ENCODE results near the gene EIF4E.
A peak's percentile ranks its signal among the peaks of the same experiment; 100 is the strongest.
"Not testable (repeated sequence)": the region's sequence is repeated elsewhere in the genome, so short reads cannot be mapped to it uniquely, and the experiment has no call there.

Gene EIF4E

DNA sequence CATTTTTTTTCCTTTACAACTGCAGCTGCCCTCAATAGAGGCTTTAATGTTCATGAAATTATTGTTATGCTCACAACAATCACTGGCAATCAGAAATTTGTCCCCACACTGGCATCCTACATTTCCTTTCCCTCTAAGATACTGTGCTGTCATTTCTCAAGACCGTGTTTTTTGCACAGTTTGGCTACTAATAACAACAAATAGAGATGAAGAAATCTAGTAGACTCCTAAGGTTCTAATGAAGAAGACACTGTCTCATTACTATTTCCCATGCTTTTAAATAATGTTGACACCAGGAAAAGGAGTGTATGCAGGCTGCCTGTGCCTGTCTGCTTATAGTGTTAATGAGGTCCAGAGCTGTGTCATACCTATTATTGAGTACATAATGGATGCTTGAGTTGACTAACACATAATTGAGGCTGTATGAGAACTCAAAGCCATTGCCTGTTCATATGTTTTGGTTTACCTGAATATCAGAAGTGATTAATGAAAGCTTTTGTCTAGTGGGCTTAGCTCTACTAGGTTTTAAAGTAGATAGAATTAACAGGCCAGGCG, 1.5 kb upstream of the EIF4E start:
- DNase-seq, result no peak

DNA sequence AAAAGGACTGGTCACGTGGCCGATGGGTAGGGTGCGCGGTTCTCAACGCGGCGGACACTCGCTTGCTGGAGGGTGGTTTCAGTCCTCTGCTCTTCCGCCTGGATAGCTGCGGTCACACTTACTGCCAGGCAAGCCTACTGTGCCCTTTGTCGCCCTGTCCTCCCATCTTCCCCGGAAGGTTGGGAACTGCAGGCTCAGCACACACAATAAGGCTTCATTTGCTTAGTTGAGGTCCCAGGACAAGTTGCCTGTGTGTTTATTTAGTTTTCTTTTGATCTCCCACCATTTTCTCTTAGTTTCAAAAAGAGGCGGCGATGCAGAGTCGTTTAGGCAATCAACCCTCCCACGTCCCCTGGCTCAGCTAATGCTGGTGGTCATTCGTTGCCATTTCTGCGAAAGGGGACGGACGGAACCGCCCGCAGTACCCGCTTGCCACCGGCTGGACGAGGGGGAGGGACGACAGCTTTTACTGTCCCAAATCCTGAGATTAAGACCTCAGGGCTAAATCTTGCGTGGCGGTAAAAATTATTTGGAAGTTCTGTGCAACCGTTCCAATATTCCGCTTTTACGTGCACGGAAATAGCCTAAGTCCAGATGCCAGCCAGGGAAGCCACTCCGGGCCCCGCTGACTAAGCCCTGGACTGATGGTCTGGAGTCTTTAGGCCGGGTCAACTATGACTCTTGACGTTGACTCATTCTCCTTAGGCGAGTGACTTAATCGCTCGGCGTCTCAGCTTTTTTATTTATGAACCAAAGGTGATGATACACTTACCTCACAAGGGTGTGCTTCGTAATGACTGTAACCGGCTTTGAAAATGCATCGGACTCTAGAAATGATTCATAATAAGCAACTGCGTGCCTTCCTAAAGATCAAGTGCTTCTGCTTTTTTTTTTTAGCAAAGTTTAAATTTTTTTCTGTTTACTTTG, 671 bp upstream of the EIF4E start:
- DNase-seq, result peak; percentile 81

DNA sequence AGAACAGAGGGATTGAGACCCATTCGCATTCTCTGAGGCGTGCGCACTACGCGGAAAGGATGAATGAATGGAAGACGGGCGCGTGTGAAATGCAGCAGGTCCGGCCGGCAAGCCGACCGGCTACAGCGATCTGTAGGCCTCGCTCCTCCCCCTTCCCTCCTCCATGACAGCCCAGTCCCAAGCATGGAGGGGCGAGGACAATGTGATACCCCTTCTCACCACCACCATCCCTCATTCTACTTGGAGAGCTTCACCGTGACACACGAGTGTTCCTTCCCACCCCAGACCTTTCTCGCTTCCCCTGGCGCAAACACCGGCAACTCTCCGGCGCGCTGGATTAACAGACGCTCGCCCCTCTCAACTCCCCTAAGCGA, 815 bp downstream of the EIF4E start:
- DNase-seq, result peak; percentile 88

DNA sequence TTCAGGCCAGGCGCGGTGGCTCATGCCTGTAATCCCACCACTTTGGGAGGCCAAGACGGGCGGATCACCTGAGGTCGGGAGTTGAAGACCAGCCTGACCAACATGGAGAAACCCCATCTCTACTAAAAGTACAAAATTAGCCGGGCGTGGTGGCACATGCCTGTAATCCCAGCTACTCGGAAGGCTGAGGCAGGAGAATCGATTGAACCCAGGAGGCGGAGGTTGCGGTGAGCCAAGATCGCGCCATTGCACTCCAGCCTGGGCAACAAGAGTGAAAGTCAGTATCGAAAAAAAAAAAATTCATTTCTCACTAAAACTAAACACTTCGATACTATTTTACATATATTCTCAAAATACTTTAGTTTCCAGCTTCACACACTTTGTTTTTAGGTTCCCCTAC, 2.7 kb downstream of the EIF4E start:
- not testable (repeated sequence) for DNase-seq

DNA sequence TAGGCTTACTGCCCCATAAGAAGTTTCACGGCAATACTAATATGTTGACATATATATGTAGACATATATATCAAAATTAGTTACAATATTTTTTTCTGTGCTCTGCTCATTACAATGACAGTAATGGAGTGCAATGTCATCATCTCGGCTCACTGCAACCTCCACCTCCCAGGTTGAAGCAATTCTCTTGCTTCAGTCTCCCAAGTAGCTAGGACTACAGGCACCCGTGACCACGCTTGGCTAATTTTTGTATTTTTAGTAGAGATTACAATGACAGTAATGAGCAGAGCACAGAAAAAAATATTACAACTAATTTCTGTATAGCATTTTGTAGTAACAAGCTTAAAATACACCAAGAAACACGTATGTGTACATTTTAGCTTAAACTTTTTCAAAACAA, 7.6 kb downstream of the EIF4E start:
- DNase-seq, result no peak

DNA sequence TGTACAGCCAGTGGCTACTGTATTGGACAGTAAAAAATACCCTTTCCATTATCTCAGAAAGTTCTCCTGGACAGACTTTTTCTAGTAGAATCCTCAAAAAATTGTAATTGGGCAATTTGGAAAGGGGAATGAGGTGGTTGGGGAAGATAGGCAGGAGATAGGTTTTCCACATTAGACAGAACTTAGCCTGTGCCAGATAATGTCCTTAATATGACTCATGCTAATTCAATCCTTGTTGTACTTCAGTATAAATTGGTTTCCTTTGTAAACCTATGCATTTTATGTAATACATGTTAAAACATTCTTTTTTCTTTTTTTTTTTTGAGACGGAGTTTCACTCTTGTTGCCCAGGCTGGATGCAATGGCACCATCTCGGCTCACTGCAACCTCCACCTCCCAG, 8.9 kb downstream of the EIF4E start:
- no peak for DNase-seq

DNA sequence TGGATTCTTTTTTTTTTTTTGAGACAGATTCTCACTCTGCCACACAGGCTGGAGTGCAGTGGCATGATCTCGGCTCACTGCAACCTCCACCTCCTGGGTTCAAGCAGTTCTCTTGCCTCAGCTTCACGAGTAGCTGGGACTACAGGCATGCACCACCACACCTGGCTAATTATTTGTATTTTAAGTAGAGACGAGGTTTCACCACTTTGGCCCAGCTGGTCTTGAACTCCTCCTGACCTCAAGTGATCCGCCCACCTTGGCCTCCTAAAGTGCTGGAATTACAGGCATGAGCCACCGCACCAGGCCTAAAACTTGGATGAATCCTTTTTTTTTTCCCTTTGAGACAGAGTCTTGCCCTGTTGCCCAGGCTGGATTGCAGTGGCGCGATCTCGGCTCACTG, 18.2 kb downstream of the EIF4E start:
- DNase-seq, result not testable (repeated sequence)

DNA sequence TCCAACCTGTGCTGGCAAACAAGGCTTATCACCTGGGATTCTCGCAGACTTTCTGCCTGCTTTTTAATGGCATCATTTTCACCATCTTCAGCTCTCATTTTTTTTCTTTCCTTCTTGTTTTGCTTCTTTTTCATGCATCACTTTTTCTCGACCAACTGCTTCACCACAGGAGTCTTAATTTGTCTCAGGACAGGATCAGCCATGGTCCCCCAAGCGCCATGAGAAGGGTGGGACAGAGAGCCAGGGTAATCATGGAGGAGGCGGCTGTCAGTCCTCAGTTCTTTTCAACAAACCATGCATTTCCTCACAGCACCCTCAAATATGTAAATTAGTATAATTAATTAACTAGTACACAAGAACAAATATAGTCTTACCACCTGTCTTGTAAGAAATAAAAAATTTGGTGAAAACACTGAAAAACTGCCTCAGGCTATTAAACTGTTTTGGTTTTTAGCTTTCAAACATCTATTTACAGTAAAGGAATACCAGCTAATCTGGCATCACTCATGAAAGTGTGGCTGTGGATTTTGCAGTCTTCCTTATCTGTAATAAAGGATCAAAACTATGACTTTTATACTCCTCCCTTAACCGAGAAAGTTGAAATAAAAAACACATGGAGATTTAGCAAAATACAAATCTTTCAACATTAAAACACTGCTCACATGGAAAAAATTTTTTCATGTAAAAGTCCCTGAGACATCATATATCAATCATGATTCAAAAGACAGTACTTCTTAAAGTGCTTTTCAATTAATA, 19.1 kb downstream of the EIF4E start:
- DNase-seq, result no peak

DNA sequence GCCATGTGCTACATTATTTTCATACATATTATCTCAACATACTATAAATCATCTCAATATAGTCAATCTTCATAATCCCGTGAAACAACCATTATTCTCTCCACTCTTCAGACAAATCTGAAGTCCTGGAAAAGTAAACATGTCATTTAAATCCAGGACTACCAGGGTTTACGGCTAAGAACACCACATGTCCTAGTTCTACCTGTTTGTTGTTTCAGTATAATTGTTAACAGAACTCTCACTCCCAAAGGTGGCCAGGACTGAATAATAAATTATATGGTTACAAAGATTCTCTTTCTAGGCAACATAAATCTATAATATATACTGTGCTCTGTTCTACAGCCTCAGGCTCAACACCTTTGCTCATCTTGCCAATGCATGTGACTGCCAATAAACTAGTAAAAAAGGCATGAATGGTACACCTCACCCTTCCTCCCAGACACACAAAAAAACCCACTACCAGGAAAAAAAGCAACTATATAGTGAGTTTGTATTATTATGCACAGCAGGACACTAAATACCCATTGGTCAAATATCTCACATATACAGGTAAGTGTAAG, 20.1 kb downstream of the EIF4E start:
- no peak for DNase-seq

DNA sequence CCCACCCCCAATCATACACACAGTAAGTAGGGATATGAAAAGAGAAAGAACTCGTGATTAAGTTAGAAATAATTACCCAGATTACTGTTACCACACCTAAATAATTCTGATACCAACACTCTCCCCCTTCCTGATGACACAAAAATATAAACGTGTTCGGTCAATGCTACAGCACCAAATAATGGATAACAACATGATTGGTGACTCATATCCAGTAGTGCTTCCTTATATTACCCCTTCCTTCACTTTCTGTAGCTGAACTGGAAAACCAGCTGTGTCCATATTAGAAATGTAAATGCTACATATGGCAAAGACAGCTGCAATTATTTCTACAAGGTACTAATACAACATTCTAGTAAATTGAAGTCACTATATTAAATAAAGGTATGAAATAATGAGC, 20.8 kb downstream of the EIF4E start:
- no peak for DNase-seq

DNA sequence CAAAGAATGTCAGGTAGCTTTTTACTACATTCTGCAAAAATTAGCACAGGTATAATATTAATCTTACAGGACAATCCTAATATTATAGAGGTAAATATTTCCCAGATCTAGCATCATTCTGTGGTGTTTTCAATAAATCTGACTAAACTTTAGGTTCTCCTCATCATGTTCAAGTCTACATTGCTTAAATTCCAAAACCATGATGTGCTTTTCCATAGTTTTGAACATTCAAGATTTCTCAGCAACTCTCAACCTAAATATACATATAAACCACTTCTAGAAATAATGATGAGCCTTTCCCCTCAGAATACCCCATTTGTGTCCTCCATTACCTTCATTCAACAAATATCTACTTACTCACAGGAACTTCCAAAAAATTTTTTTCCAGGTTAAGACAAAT, 23.1 kb downstream of the EIF4E start:
- DNase-seq, result no peak

DNA sequence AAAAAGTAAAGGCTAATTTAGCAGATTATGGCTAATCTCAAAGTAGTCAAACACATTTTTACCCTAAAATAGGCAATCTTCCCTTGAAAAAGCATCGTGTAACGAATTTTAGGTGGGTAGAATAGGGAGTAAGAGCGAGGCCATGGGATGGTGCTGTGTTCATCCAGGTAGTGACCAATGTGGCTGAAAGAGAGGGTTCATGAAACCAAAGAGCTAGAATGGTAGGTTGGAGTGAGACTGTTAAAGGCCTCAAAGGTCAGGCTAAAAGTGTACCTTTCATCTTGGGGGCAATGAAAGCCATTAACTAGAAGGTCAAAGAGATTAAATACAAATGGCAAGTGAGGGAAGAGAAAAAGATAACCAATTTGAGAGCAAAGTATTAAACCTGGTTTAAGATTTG, 23.6 kb downstream of the EIF4E start:
- DNase-seq, result no peak

DNA sequence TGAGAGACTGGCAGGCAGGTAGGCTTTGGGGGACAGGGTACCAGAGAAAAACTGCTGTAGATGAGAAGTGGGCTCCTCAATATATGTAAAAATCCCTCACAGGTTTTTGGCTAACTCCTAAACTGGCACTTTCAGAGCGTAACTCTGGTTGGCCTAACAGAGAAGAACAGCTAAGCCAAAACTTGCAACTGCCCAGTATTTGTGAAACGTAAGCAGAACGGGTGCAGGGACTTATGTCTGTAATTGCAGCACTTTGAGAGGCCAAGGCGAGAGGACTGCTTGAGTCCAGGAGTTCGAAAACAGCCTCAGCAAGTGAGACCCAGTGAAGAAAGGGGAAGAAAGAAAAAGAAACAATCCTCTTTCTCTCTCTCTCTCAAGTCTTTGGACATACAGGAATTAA, 25.0 kb downstream of the EIF4E start:
- DNase-seq, result no peak

DNA sequence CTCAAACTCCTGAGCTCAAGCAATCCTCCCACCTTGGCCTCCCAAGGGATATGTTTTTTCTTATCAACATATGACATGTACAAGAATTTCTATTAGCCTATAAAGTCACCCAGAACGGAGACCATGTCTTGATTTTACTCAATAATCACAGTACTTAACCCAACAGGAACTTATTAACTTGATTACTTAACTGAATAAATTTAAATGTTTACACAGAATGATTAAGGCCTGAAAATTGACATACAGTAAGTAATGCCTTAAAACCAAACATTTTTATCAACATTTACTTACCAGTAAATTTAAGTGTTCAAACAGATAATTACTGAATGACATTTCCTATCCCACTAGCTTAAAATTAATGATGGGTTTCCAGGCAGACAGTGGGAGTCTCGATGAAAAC, 25.4 kb downstream of the EIF4E start:
- DNase-seq, result no peak

DNA sequence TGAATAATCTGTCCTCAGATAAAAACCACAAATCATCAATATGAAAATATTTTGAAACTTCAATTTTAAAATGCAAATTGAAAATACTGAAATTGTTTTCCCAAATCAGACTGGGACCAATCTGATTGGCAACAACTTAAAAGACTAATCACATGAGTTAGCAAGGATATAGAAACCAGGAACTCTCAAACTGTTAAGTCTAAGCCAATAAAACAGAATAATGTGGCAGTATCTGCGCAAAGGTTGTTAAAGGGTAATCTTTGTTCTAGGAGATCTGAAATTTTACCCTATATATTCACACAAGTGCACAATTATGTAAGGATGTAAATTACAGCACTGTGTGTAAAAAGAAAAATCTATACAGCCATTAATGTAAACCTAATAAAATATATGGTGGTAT, 29.7 kb downstream of the EIF4E start:
- DNase-seq, result no peak

DNA sequence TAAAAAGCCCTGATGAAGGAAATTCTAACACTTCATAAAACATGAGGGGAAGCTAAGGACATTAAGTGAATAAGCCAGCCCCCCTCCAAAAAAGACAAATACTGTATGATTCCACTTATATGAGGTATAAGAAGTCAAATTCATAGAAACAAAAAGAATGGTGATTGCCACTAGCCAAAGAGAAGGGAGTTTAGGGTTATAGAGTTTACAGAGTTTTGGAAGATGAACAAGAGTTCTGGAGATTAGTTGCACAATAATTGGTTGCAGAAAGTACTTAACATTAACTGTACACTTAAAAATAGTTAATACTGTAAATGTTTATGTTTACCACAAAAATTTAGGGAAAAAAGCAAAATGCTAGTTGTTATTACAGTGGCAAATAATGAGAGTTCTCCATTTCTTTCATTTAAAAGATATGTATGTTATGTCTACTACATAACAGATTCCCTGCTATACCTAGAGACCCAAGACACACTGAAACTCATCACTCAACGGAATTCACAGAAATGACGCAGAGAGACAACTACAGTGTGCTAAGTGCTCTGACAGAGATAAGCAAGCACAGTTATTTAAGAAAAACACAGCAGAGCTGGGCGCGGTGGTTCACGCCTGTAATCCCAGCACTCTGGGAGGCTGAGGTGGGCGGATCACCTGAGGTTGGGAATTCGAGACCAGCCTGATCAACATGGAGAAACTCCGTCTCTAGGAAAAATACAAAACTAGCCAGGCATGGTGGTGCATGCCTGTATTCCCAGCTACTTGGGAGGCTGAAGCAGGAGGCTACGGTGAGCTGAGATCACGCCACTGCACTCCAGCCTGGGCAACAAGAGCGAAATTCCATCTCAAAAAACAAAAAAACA, 37.2 kb downstream of the EIF4E start:
- no peak for DNase-seq

DNA sequence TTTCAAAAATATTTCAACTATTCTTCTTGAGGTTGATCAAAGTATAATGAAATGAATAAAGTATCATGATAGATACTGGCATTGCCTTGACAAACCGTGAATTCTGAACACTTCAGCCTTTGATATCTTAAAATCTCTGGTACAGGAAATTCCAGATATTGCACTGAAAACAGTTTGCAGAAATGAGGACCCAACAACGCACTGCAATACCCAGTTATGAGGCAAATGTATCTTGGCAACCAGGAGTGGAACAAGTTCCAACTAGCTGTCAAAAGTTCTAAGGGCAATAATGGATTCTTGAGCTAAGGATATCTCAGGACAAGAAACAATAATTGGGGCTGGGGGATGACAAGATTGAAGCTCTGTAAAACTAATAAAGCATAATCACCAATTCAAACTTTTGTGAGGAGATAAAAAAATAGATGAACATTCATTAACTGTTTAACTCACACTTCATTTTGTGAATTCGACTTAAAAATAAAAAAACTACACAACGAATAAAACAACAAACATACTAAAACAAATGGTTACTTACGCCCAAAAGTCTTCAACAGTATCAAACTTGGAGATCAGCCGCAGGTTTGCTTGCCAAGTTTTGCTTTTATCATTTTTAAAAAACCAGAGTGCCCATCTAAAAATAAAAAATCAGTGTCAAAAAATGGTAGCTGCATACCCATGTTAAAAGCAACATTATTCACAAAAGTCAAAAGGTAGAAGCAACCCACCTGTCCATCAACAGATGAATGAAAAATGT, 38.1 kb downstream of the EIF4E start:
- DNase-seq, result no peak

DNA sequence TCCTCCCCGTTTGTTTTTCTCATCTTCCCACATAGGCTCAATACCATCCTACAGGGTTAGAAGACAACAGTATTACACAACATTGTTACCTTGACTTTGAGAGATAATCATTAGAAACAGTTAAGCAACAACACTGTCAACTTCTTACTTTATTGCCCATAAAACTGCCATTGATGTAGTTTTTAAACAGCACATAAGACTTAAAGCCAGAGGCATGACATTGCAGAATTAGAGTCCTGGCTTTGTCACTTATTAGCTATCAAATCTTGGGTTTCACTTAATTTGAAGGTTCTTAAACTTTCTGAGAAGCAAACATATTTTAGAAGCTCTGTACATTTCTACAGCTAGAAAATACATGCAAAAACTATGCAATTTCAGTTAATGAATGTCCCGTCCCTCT, 41.8 kb downstream of the EIF4E start:
- no peak for DNase-seq

DNA sequence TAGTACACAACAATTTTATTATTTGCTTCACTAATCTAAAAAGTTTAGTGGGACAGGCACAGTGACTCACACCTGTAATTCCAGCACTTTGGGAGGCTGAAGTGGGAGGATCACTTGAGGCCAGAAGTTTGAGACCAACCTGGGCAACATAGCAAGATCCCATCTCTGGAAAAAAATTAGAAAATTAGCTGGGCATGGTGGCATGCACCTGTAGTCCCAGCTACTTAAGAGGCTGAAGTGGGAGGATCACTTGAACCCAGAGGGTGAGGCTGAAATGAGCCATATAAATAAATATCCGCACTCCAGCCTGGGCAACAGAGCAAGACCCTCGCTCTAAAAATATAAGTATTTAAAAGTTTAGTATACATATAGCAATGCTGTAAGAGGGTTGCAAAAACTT, 42.6 kb downstream of the EIF4E start:
- DNase-seq, result not testable (repeated sequence)

DNA sequence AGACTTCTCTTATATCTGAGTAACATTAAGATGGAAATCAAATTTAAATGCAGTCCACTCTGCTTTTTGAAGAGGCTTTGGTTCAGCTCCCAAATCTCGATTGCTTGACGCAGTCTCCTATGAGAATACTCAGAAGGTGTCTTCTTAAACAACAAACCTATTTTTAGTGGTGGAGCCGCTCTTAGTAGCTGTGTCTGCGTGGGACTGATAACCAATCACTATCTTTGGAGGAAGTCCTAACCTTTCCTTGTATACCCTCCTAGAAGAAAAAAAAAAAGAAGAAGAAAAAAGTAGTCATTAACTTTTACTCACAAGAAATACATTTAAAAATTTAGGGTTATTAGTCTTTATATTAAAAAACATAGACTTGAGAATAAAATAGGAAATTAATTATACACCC, 48.0 kb downstream of the EIF4E start:
- DNase-seq, result not testable (repeated sequence)

DNA sequence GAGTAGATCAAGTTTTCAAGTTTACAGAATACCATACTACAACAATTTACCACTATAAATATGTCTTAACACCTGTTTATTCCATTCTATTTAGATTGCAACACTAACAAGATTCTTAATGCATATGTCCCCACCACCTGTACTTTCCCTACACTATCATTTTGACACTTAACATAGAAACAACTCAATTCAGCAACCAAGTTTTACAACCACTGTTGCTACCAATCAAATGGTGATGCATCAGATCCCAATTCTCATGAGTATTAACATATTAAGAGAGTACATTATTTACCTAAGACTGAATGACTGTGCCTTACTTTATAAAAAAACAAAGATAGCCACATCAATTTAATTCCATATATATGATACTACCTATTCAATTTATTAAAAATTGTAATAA, 49.4 kb downstream of the EIF4E start:
- no peak for DNase-seq

DNA sequence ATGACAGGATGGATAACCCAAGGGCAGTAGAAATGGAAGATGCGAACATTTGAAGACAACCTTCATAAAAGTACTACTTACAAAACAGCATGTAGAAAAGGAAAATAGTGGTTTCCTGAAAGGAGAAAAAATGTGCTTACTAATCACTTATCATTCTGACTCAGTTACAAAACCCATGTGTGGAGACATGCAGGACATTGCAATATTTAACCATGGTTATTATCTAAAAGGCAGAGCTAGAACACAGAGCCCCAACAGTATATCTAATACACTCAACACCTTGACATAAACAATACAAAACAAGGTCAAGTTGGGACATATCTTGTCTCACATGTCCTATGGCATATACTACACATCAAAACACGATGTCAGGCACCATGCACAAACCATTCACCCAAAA, 55.9 kb downstream of the EIF4E start:
- no peak for DNase-seq
